GM19324 (cell line): Measurements from ENCODE around the gene TMX4.
"Not testable (repeated sequence)": the region's sequence is repeated elsewhere in the genome, so short reads cannot be mapped to it uniquely, and the experiment has no call there.

Experiments used
- ATAC-seq: cut with Tn5 transposase; IDR thresholded peaks from one replicate; pipeline ENCODE4 v1.9.1; 2021; ENCODE audit warnings: mild to moderate bottlenecking, moderate library complexity; ENCODE audit not compliant: unreplicated experiment, low FRiP score

The TMX4 gene

DNA sequence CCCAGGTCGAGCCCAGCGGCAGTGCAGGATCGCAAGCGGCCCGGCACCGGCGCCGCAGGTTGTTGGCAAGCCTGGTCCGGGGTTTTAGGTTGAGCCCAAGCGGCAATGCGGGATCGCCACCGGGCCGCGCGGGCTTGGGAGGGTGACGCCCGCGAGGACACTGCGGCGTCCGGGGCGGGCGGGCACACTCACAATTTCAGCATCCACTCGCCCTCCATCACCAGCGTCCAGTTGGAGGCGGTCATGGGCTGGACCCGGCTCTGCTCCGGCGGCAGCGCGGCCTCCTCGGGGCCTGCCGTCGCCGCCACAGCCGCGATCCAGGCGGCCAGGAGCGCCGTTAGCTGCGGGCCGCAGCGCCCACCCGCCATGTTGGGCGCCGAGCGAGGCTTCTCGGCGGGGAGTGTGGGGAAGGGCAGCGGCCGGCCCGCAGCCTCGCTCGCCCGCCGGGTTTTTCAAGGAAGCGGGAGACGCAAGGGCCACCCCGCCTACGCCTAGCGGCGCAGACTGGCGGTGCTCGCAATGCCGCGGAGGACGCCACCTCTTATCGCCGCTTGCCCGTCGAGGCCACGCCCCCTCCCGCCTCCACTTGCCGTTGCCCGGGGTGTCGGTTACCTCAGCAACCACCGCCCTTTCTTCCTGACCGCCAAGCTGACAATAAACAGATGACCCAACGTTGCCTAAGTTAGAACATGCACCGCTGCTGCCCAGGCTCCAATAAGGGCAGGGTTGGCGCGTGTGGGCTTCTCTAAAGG, at the start of gene TMX4:
Gene TMX4 (minus strand): TSS at position 516 of the 752 bp plus-strand sequence. CDS start 148 bp downstream, at position 368.
- peak; percentile 92 for ATAC-seq

GRCh38 chr20:8067082-8067481, 47.5 kb upstream of the TMX4 start:
- ATAC-seq: no peak

GRCh38 chr20:8066662-8067061, 47.1 kb upstream of the TMX4 start:
- no peak for ATAC-seq

DNA sequence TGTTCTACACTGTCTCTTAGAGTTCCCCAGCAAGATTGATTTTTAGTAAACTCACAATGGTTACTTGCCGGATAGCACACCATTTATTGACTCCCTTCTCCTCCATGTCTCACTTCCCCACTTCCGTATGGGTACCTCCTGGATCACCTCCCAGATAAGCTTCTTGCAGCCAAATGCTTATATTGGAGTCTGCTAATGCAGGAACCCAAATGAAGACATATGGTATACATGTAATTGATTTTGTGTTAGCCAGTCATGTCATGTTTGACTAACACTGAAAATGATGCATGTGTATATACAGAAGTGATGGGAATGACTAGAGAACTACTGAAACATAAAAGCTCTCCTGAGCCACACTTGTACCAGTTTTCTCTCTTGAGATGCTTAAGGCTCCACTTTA, 46.1 kb upstream of the TMX4 start:
- no peak for ATAC-seq

DNA sequence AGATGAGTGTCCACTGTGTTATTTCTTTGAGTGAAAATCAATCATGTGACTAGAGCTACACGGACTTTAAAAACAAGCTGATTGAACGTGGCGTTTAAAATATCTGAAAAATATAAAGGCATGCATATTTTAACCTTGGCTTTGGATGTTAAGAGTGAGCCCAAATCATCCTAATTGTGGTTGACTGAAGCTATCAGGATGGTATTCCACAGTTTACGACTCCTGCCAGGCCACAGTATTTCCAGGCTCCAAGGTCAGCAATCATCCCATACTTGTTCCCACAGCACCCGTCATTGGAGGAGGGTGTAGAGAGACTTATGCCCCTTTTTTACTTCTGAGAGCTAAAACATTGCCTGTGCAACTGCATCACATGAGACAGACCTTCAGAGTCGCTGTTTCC, 43.2 kb upstream of the TMX4 start:
- ATAC-seq: no peak

DNA sequence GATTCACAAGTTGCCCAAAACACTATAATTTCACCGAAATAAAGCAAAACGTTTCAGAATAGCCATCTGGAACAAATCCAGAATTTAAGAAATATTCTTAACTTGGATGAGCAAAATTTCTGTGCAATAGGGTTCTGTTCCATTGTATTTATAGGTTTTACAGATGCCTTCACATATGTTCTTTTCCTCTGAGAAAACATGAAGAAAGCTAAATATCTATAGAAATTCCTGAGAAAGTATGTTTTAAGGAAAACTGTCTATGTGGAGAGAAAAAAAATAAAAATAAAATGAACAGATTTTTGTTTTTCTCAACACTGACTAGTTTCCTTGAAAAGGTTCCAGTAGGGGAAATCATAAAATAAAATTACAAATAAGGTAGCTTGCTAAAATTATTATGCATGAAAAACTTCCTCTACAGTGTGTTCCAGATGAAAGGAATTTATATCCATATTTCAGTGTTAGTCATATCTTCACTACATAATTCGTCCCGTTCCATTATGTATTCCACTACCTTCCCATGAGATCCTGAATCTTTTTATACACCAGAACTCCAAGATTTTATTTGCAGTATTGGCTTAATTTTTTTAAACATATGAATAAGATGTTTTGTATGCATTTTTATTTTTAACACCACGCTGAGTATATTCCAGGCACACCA, 42.4 kb upstream of the TMX4 start:
- ATAC-seq: no peak

GRCh38 chr20:8060977-8061376, 41.4 kb upstream of the TMX4 start:
- ATAC-seq: no peak

DNA sequence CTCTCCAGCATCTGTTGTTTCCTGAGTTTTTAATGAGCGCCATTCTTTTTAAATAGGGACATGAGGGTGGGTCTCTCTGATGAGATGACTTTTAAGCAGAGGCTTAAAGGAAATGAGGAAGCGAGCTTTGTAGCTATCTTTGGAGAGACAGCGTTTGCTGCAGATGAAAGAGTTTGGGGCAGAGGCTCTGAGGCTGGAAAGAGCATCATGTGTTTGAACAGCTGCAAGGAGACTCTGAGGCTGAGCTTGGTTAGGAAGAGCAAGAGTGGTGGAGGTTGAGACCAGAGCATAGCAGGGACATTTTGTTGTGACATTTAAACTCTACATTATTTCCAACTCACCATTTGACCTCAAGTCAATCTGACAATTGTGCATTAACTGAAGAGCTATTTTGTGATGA, 38.3 kb upstream of the TMX4 start:
- no peak for ATAC-seq

GRCh38 chr20:8055096-8055495, 35.5 kb upstream of the TMX4 start:
- ATAC-seq: no peak

DNA sequence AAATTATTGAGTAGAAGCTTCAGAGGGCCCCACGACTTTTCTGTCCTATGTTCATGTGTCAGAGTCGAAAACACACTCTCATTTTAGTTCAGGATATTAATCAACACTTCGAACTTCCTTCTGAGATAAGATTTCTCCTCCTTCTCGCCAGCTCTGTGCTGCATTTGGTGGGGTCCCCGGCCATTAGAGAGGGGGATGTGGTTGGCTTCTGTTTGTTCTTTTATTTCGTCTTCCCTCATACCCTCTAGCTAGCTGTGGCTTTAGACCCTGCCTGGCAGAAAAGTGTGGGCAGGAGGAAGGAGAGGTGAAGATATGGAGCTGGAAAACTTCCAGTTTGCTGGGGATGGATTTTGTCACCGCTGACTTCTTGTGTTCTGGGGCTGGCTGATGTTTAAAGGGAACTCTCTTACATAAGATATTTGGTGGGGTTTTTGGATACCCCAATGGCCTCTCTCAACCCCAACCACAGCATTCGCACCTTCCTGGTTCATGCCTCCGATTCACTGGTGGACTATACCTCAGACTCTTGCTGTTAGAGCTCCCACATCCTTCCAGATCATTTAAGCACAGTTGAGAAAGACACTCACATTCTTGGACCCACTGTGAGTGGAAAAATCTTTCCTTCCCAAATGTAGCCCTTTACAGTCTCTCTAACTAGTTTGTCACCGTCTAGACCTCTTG, 30.7 kb upstream of the TMX4 start:
- no peak for ATAC-seq

- no peak for ATAC-seq
These were observed 29.7 kb upstream of the TMX4 start for GRCh38 chr20:8049310-8049709.

DNA sequence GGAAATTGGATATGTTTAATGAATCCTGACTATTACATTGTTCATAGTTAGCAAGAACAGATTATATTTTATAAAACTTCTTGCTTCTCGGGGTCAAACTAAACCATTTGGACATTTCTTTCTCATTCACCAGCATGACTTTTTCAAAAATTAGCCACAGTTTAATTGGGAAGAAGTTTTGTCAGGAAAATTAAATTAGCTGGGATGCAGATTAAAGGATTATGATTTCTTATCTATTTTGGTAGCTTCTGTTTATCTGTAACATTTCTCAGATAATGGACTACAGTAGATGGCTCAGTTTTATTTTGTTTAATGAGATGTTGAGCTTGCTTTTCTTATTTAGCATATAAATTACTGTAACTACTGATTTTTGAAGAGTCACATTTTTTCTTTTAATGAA, 26.4 kb upstream of the TMX4 start:
- ATAC-seq: no peak

DNA sequence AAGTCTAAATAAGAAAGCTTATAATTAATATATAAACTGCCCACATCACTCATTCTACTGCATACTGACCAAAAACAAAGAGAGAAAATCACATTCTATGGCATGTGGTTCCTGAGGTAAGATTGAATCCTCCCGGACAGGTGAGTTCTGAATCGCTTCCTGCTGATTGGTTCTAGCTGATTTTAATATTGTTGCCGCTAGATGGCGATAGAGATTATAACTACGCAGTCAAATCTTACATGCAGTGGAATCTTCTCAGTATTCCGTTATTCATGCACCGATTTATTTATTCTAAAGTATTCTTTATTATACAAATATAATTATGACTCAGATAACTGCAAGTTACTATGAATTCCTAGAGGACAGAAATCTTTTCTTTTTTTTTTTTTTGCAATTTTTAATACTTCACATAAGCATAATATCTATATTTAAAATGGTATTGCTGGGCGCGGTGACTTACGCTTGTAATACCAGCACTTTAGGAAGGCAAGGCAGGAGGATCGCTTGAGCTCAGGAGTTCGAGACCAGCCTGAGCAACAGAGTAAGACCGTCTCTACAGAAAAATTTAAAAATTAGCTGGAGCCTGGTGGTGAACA, 24.2 kb upstream of the TMX4 start:
- peak; percentile 76 for ATAC-seq

GRCh38 chr20:8039042-8039441, 19.5 kb upstream of the TMX4 start:
- ATAC-seq: no peak

DNA sequence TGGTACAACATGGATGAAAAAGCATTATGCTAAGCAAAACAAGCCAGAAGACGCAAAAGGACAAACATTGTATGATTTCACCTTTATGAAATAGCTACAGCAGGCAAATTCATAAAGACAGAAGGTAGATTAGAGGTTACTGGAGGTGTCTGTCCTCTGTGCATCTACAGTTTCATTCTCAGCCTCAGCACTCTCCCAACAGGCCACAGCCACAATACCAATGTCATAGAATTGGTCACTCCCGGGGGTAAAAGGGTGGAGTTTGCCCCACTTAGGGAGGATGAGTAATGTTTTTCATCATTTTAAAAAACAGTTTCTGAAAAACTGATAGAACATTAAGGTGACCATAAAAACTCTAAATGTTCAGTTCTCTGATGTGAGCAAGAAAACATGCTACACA, 17.2 kb upstream of the TMX4 start:
- no peak for ATAC-seq

DNA sequence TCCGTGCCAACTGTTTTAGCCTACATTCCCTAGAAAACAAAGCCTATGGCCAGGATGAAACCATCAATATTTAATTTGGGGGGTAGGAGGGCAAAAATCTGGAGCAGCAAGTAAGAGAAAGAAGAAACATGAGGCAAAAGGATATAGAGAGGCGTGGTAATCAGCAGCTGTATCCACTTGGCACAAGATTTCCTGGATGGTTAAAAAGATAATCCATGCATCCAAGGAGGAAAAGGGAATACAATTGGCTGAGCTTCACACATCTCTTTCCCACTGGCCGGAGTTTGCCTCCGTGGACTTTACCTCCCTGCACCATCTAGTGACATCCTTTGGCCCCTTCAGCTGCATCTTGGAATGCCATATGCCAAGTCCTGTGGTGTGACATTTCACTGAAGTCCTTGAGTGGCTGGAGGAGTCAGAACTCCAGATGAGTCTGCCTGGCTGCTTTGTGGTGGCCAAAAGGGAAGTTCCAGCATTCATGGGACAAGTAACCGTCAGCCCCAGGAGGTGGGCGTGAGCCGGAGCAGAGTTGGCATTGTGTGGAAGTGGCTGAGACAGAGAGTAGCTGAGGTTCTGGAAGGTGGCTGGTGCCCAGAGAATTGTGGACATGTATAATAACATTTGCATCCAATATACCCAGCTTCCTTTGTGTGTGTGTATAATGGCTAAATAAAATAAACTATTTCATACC, 13.7 kb upstream of the TMX4 start:
- no peak for ATAC-seq

DNA sequence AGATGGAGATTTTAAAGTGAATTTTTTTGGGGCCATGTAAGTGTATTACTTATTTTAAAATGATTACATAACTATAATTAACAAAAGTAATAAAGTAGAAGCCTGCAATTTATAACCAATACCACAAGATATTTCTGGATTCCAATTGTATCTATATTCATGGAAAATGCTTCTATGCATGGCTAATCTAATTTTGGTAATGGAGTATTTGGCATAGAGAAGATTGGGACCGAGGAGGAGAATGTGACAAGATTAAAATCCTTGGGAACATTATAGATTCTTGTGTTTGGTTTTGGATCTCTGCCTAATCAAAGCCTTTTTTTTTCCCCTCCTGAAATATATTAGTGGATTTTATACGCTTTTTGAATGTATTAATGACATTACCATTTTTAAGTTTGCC, 12.9 kb upstream of the TMX4 start:
- no peak for ATAC-seq

- ATAC-seq: not testable (repeated sequence)
These were observed 12.0 kb upstream of the TMX4 start for GRCh38 chr20:8031539-8031938.

GRCh38 chr20:8021541-8022269, 2.1 kb upstream of the TMX4 start:
- no peak for ATAC-seq
